ENCODE results near the gene TMEM72.

DNA sequence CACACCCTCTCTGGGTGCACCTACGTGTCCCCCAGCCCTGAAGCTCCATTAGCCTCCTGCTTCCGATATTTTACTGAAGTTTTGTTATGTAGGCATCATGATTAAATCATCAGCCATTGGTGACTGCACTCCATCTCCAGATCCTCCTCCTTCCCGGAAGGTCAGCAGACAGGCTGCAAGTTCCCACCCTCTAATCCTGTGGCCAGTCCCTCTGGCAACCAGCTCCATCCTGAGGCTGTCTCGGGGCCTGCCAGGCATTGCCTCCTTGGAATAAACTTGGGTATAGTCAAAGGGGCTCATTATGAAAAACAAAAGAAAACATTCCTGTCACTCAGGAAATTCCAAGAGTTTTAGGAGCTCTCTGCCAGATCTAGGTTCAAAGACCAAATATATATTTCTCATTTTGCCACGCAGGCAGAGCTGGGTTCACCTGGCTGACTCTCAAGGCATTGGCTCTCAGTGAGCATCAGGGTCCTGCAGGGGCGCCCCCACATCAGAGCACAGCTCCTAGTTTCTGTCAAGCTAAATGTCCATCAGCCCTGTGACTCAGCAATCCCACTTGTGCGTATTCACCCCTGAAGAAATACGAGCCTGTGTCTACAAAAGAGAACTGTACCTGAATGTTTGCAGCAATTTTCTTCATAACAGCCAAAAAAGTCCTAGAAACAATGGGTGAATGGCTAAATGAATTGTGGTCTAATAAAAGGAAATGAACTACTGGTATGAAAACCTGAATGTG lies 27.4 kb upstream of the TMEM72 start:
- TF ChIP-seq SPI1 (IDR thresholded peaks at IDR 0.05; ENCODE audit: low read depth, low read length), result no peak
- no peak for TF ChIP-seq POLR2A (IDR thresholded peaks at IDR 0.05; ENCODE audit: low read depth, low read length)
- TF ChIP-seq POLR2AphosphoS5 (IDR thresholded peaks at IDR 0.05; ENCODE audit: low read depth, low read length), result no peak
- TF ChIP-seq TAF1 (IDR thresholded peaks at IDR 0.05; ENCODE audit: low read depth, low read length), result no peak

Data from GM12891 (cell line).